Central memory CD4-positive, alpha-beta T cell (primary cell): ENCODE measurements around the gene ZNF688.
"Not testable (repeated sequence)": the region's sequence is repeated elsewhere in the genome, so short reads cannot be mapped to it uniquely, and the experiment has no call there.

Source experiments
- DNase-seq: peaks from one replicate; pipeline ENCODE4 v3.0.0; 2022

The ZNF688 gene

GRCh38 chr16:30555315-30556124 lies 16.0 kb downstream of the ZNF688 start:
- no peak for DNase-seq

GRCh38 chr16:30554557-30555314 lies 16.8 kb downstream of the ZNF688 start:
- DNase-seq: no peak

- DNase-seq: no peak
Measured at GRCh38 chr16:30553393-30553899, 18.1 kb downstream of the ZNF688 start.

GRCh38 chr16:30552956-30553355 lies 18.6 kb downstream of the ZNF688 start:
- DNase-seq: no peak

- peak; percentile 89 for DNase-seq
Measured at GRCh38 chr16:30551781-30552180, 19.7 kb downstream of the ZNF688 start.

DNA sequence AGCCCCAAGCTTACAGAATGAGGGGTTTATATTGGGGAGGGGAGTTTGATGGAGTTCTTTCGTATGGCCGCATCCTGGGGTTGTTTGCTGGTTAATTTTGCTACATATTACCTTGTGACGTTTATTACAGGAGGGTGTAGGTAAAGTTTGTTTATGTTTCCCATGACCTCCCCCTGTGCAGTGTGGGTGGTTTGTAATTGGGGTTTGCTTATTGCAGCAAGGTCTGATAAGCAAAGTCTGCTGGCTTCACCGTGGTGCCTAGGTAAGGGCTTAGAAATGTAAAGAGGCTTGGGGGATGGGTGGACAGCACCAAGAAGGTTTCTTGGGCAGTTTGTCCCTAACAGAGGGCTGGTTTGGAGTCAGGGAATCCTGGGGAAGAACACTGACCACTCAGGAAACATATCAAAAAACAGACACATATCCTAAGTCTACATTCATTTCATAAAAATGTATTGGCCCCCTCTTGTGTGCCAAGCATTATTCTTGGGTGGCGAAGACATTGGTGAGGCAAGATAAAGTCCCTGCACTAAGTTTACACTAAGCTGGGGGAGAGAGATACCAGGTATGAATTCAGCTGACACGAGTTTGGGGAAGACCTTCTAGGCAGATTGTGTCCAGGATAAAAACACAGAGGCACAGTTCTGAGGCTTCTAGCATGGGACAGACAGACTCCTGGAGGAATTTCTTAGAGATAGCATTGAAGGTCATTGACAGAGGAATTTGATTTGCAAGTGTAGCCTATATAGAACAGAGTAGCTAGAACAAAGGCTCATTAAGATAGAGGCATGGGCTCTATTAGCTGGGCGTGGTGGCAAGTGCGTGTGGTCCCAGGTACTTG lies 22.9 kb downstream of the ZNF688 start:
- DNase-seq: no peak

DNA sequence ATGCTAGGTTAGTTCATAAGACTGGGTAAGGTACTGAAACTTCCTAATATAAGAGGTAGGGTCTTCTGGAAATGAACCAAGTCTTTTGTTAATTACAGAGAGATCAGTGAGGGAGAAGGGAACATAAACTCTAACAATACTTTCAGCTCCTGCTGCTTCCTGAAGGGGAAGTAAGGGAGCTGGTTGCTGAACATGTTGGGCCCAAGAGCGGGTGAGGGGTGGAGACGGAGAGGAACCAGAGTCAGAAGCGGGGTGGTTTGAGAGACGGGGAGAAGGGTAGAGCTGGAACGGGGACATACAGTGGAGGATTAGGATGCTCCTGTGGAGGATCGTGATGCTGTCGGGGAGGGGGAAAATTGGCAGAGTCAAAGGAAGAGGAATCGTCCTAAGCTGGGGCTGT lies 25.4 kb downstream of the ZNF688 start:
- DNase-seq: no peak

- DNase-seq: no peak
Measured at GRCh38 chr16:30543067-30543466, 28.4 kb downstream of the ZNF688 start.

- no peak for DNase-seq
Measured at GRCh38 chr16:30541502-30542329, 29.8 kb downstream of the ZNF688 start.

GRCh38 chr16:30540916-30541464 lies 30.5 kb downstream of the ZNF688 start:
- not testable (repeated sequence) for DNase-seq

DNA sequence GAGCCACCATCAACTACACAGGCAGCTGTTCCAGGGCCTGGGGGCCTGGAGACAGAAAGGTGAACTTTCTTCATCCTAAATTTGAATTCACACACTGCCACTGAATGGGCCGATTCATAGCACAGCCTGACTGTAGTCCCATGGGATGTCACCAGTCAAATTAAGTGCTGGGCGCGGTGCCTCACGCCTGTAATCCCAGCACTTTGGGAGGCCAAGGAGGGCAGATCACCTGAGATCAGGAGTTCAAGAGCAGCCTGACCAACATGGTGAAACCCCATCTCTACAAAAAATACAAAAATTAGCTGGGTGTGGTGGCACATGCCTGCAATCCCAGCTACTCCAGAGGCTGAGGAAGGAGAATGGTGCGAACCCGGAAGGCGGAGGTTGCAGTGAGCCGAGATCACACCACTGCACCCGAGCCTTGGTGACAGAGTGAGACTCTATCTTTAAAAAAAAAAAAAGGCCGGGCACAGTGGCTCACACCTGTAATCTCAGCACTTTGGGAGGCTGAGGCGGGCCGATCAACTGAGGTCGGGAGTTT lies 31.5 kb downstream of the ZNF688 start:
- not testable (repeated sequence) for DNase-seq

DNA sequence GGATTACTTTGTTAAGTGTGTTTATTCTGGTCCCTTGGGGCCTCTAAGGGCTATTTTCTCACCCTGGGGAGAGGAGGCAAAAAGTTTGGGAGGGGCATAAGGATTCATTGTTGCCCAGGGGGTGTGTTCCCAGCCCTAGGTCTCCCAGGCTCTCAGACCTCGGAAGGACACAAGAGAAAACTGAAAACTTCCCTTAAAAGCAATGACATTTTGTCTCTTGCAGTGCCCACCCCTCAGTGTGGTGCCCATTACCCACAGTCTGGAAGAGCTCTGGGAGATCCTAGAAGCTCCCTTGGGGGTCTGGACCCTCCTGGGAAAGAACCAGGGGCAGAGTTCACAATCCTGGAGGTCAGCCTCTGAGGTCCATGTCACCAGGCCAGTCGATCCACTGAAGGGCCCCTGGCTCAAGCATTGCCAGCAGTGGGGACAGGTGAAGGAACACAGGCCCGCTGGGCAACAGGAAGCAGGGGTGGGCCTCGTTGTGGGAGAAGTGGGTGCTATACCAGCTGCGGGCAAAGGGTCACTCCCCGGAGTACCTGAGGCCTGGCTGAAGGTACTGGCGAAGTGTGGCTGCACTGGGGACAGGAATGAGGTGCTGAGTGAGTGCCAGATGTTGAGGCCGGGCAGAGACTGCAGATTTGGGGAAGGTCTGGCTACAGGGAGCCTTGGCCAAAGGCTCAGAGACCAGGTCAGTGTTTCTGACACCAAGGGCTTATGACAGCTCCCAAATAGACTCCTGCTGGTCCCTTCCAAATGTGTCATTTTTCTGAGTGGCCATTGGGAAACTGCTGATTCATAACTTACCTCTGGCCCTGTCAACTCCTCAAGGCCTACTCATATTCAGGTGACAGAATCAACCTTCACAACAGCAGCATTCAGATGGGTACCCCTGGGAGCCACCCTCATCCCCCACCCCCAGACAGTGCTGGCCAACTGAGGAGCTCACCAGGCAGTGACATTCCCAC lies 32.2 kb downstream of the ZNF688 start:
- no peak for DNase-seq

- not testable (repeated sequence) for DNase-seq
Measured at GRCh38 chr16:30536391-30537024, 35.0 kb downstream of the ZNF688 start.

DNA sequence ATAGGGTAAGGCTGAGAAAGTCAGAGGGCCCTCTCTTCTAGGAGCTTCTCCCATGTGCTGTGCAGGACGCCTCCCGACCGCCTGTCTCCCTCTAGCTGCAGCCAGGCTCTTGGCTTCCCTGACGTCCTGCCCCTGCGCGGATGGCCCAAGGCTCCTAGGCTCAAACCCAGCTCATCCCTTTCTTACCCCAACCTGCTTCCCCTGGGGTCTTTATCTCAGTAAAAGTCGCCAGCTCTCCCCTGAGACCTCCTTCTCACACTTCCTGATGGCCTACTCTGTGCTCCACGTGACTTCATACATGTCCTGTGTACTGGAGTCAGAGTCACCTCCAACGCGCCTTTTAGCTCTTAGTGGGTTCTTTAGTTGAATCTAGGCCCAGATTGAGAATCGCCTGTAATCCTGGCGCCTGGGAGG lies 35.7 kb downstream of the ZNF688 start:
- peak; percentile 57 for DNase-seq

- no peak for DNase-seq
Measured at GRCh38 chr16:30535106-30535776, 36.3 kb downstream of the ZNF688 start.

GRCh38 chr16:30534368-30535105 lies 37.0 kb downstream of the ZNF688 start, which contains the start of gene ZNF747:
TSS of gene ZNF747 (minus strand) at chr16:30534858. CDS start at chr16:30534679, 179 bp downstream.
- DNase-seq: peak; percentile 89

GRCh38 chr16:30533748-30534367 lies 37.7 kb downstream of the ZNF688 start:
- no peak for DNase-seq

DNA sequence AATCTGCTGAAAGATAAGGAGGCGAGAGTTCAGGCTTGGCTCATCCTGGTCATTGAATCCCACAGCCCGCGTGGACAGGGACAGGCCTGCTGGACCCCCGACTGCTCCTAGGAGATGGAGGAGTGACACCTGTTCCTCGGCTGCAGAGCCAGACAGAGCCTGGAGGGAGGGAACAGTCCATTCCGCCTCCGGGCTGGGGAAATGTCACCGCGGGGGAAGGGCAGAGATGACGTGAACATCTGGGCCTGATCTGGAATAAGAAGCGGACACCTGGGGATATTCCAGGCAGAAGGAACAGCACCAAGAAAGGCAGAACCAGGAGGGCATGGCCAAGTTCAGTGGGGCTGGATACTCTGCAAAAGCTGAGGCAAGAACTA lies 38.4 kb downstream of the ZNF688 start:
- DNase-seq: no peak
